HepG2 (cell line): ENCODE data around the gene FXR2. TPM values are rescaled to one million over a fixed set of nuclear protein-coding genes. Genes with fewer than 3 reads are reported as not detected.

Experiments
- ATAC-seq: fragments of 200-7000 bp; cut with Tn5 transposase; 3 replicates; pipeline ENCODE4 v1.9.1; 2020; ENCODE audit warnings: mild to moderate bottlenecking, moderate library complexity
- BruUV-seq: library from RNA; stranded (reverse); fragments of 400-500 nt; replicated peaks from 2 replicates; lab custom pipeline; 2021; lab: Mats Ljungman, UMichigan
- CTCF ChIA-PET: fragments of 300-600 bp; formaldehyde crosslinking; extraction: SDS; loops from one replicate; lab custom pipeline; 2021; ENCODE audit warnings: low total read pairs, inconsistent platforms, low intra/inter-chr PET ratio; lab: Yijun Ruan, JAX
- POLR2A ChIA-PET: fragments of 350-600 bp; sonication (Branson Sonifier 250); formaldehyde crosslinking; loops from one replicate; lab custom pipeline; 2020; ENCODE audit warnings: antibody characterized with exemption, inconsistent platforms; lab: Yijun Ruan, JAX
- DNase-seq: peaks from one replicate; pipeline ENCODE4 v3.0.0-alpha.2; 2015; ENCODE audit warnings: low spot score
- FAIRE-seq: peaks from 3 replicates; lab custom pipeline; 2011; peaks lifted over from hg19 to GRCh38; lab: Jason Lieb, UNC
- H2AFZ ChIP-seq: one replicate; pipeline ENCODE4 v1.6.1; 2011; ENCODE audit warnings: low read length, inconsistent platforms
- H3K27ac ChIP-seq: fragments of 300-600 bp; 3 replicates; pipeline ENCODE4 v1.8.0; 2011; ENCODE audit warnings: mixed run types, mild to moderate bottlenecking, mixed read lengths, low read length, inconsistent platforms; ENCODE audit not compliant: insufficient read depth; ENCODE audit errors: extremely low read length
- H3K27me3 ChIP-seq, 2 experiments: fragments of 200-600 bp in 1 of 2; 2 replicates in 1 of 2; 3 replicates in 1 of 2; pipeline versions ENCODE4 v1.6.0 to v1.8.0; 2011; ENCODE audit warnings: low read length in 2 of 2, mild to moderate bottlenecking in 2 of 2, moderate library complexity in 2 of 2, inconsistent platforms in 1 of 2; ENCODE audit not compliant: insufficient read depth in 2 of 2, control insufficient read depth in 1 of 2
- H3K36me3 ChIP-seq, 2 experiments: fragments of 200-600 bp in 1 of 2; replicated peaks in 1 of 2; 2 replicates in 1 of 2; 3 replicates in 1 of 2; pipeline versions ENCODE4 v1.5.1 to v1.8.0; 2011; ENCODE audit warnings: low read length in 2 of 2, inconsistent platforms in 1 of 2; ENCODE audit not compliant: insufficient read depth in 2 of 2, control insufficient read depth in 1 of 2
- H3K4me1 ChIP-seq: 2 replicates; pipeline ENCODE4 v1.5.1; 2012; ENCODE audit warnings: low read length, inconsistent platforms; ENCODE audit not compliant: insufficient read depth
- H3K4me2 ChIP-seq: 2 replicates; pipeline ENCODE4 v1.6.0; 2011; ENCODE audit warnings: low read depth, low read length, inconsistent platforms
- H3K4me3 ChIP-seq, 3 experiments: fragments of 200-600 bp in 1 of 3; sonication (generic), shearing (Covaris generic) in 1 of 3; replicated peaks in 1 of 3; 2 replicates each; pipeline ENCODE4 v1.5.1; 2011 to 2016; ENCODE audit warnings: low read length in 3 of 3, inconsistent platforms in 2 of 3, low read depth in 2 of 3, mild to moderate bottlenecking in 2 of 3, control low read depth in 1 of 3, mixed read lengths in 1 of 3; ENCODE audit not compliant: insufficient read depth in 1 of 3
- H3K79me2 ChIP-seq: one replicate; pipeline ENCODE4 v1.6.1; 2011; ENCODE audit warnings: low read length, inconsistent platforms; ENCODE audit not compliant: insufficient read depth
- H3K9ac ChIP-seq: 2 replicates; pipeline ENCODE4 v1.6.0; 2011; ENCODE audit warnings: mild to moderate bottlenecking, low read depth, low read length, inconsistent platforms; ENCODE audit not compliant: insufficient read depth
- H3K9me3 ChIP-seq: 2 replicates; pipeline ENCODE4 v1.5.1; 2012; ENCODE audit warnings: mild to moderate bottlenecking, low read length
- H4K20me1 ChIP-seq: 2 replicates; pipeline ENCODE4 v1.6.0; 2011; ENCODE audit warnings: inconsistent platforms, mild to moderate bottlenecking, low read length, moderate library complexity; ENCODE audit not compliant: insufficient read depth
- CHD2 ChIP-seq: IDR thresholded peaks from 2 replicates; pipeline ENCODE4 v1.6.1; 2011; ENCODE audit warnings: low read depth, low read length, improper control_type of control experiment
- DMTF1 ChIP-seq: sonication (generic); formaldehyde crosslinking; IDR thresholded peaks from 2 replicates; pipeline ENCODE4 v1.4.0; 2020; ENCODE audit warnings: mild to moderate bottlenecking, missing genetic modification reagents
- POLR2A ChIP-seq, 2 experiments: IDR thresholded peaks; 2 replicates each; pipeline ENCODE4 v1.6.1; 2011; ENCODE audit warnings: low read depth in 2 of 2, low read length in 2 of 2, mild to moderate bottlenecking in 1 of 2, moderate library complexity in 1 of 2; ENCODE audit not compliant: insufficient read depth in 1 of 2
- SAP130 ChIP-seq: IDR thresholded peaks from 2 replicates; pipeline ENCODE4 v1.6.1; 2016; ENCODE audit warnings: low read depth
- SUZ12 ChIP-seq: fragments of 150-350 bp; IDR thresholded peaks from 2 replicates; pipeline ENCODE4 v1.6.1; 2014; ENCODE audit warnings: low read depth, low read length
- TOPORS ChIP-seq: sonication (generic); formaldehyde crosslinking; IDR thresholded peaks from 2 replicates; pipeline ENCODE4 v1.8.0; 2023; ENCODE audit warnings: mild to moderate bottlenecking, missing genetic modification reagents
- ZBTB1 ChIP-seq: sonication (generic); formaldehyde crosslinking; IDR thresholded peaks from 2 replicates; pipeline ENCODE4 v1.4.0; 2020; ENCODE audit warnings: missing genetic modification reagents, borderline replicate concordance
- ZHX1 ChIP-seq: sonication (generic); formaldehyde crosslinking; IDR thresholded peaks from 2 replicates; pipeline ENCODE4 v1.8.1; 2022; ENCODE audit warnings: low read depth, mild to moderate bottlenecking, missing genetic modification reagents
- ZNF296 ChIP-seq: sonication (generic); formaldehyde crosslinking; conservative IDR thresholded peaks from 2 replicates; pipeline ENCODE4 v1.5.0; 2020; ENCODE audit warnings: mild to moderate bottlenecking, missing genetic modification reagents
- WGBS: methylation state at CpG from one replicate; pipeline ENCODE4 v1.1.6; 2017; ENCODE audit warnings: low lambda C conversion rate; 5-methylcytosine and 5-hydroxymethylcytosine counted together
- in situ Hi-C: cut with HindIII; loops from 2 replicates; pipeline ENCODE4 v1.10.0; 2017; ENCODE audit warnings: low pct_unique_long_range_greater_than_20kb; ENCODE audit not compliant: extremely low pct_ligation_motif_present
- intact Hi-C: fragments of 100-400 bp; cut with micrococcal nuclease; formaldehyde crosslinking; loops from one replicate; pipeline ENCODE4 v1.10.0; 2022; ENCODE audit not compliant: unreplicated experiment
- polyA plus RNA-seq, 8 experiments: library from polyadenylated mRNA; depleted of rRNA in 3 of 8; stranded (reverse) in 7 of 8; unstranded in 1 of 8; fragments of >200 nt; fragmentation: Illumina TruSeq in 4 of 8; extraction: Trizol in 4 of 8; gene quantifications; 2 replicates each; pipeline versions ENCODE4 v1.2.1 to v1.2.3, GENCODE V29; 2011 to 2016; ENCODE audit warnings: low read depth in 4 of 8, missing spikeins in 1 of 8, mixed read lengths in 1 of 8; ENCODE audit not compliant: insufficient read depth in 1 of 8
- total RNA-seq, 5 experiments: library from RNA; depleted of rRNA; stranded (reverse); fragments of >200 nt; fragmentation: Illumina TruSeq; extraction: Trizol; gene quantifications; 2 replicates each; pipeline ENCODE4 v1.2.3, GENCODE V29; 2016; ENCODE audit warnings: low read depth in 1 of 5
- TF ChIP-seq, protein P1 (sequence below): IDR thresholded peaks from 2 replicates; pipeline ENCODE4 v1.6.1; 2016; ENCODE audit warnings: mild to moderate bottlenecking
- TF ChIP-seq, protein P2 (sequence below): sonication (generic); formaldehyde crosslinking; IDR thresholded peaks from 2 replicates; pipeline ENCODE4 v1.4.0; 2020; ENCODE audit warnings: low read depth, mild to moderate bottlenecking, missing genetic modification reagents

FXR2 gene
- total and polyA plus RNA-seq, 2 of the 13 experiments (the other 11 are each of a cell fraction or from before 2014, with no cell fraction given): 20.9 to 24.4 TPM

- TF ChIP-seq CHD2: no peak
- 0 out of 2 replicates have a peak, but pooled peaks have one; percentile 1 for TF ChIP-seq SAP130 (CRISPR knock-in tag)
Measured at GRCh38 chr17:7549401-7550055, 65.2 kb downstream of the FXR2 start (continued).

- H3K4me2 ChIP-seq: peak within 1 kb of the TSS; percentile 65
- ATAC-seq: peak; percentile 75
- H3K4me3 ChIP-seq: peak within 1 kb of the TSS; percentile 55 to 70 (median 65)
- no peaks in the 10 kb centered on the region for H3K36me3 ChIP-seq
- H3K27me3 ChIP-seq: peaks cover 0 to 3% of the 10 kb centered on the region in 2 experiments; a peak in 3 of 5 replicates
- H2AFZ ChIP-seq: peak within 1 kb of the TSS; percentile 17
- peaks cover 61% of the 10 kb centered on the region for H3K4me1 ChIP-seq
- BruUV-seq: no TSS peak
- FAIRE-seq: no peak
- DNase-seq: no peak
- intact Hi-C loops (no loop called here), in situ Hi-C loops (no loop called here)
- H3K27ac ChIP-seq: no peak within 1 kb of the TSS
- ChIA-PET POLR2A (interaction anchor here (0.8 to 3.9 kb wide), 4 partner anchors 9 to 198 kb away, joined by 3 to 18 read pairs (median 6); partner anchors contain the start of gene TNFSF13), CTCF (no interaction called here)
- H3K9ac ChIP-seq: peak within 1 kb of the TSS; percentile 23
- H4K20me1 ChIP-seq: no peaks in the 10 kb centered on the region
- no peaks in the 10 kb centered on the region for H3K79me2 ChIP-seq
- no peaks in the 10 kb centered on the region for H3K9me3 ChIP-seq
- 17% methylated on average over 16 of the region's 65 CpGs for WGBS
- no peak for TF ChIP-seq TOPORS (CRISPR knock-in tag)
- no peak for TF ChIP-seq SUZ12
- peak in 1 of 2 experiments; percentile 44; a peak in 1 of 4 replicates for TF ChIP-seq POLR2A (IDR thresholded peaks at IDR 0.05; ENCODE audit: insufficient read depth in 1 of 2, low read depth in 2 of 2, low read length in 2 of 2)
- 0 out of 2 replicates have a peak, but pooled peaks have one; percentile 5 for TF ChIP-seq ZHX1 (CRISPR knock-in tag)
- TF ChIP-seq, protein P1, sequence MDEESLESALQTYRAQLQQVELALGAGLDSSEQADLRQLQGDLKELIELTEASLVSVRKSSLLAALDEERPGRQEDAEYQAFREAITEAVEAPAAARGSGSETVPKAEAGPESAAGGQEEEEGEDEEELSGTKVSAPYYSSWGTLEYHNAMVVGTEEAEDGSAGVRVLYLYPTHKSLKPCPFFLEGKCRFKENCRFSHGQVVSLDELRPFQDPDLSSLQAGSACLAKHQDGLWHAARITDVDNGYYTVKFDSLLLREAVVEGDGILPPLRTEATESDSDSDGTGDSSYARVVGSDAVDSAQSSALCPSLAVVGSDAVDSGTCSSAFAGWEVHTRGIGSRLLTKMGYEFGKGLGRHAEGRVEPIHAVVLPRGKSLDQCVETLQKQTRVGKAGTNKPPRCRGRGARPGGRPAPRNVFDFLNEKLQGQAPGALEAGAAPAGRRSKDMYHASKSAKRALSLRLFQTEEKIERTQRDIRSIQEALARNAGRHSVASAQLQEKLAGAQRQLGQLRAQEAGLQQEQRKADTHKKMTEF (CRISPR knock-in tag): 0 out of 2 replicates have a peak, but pooled peaks have one; percentile 31
- TF ChIP-seq ZNF296 (CRISPR knock-in tag): no peak
- no peak for TF ChIP-seq DMTF1
- no peak for TF ChIP-seq ZBTB1 (CRISPR knock-in tag)
- TF ChIP-seq, protein P2, sequence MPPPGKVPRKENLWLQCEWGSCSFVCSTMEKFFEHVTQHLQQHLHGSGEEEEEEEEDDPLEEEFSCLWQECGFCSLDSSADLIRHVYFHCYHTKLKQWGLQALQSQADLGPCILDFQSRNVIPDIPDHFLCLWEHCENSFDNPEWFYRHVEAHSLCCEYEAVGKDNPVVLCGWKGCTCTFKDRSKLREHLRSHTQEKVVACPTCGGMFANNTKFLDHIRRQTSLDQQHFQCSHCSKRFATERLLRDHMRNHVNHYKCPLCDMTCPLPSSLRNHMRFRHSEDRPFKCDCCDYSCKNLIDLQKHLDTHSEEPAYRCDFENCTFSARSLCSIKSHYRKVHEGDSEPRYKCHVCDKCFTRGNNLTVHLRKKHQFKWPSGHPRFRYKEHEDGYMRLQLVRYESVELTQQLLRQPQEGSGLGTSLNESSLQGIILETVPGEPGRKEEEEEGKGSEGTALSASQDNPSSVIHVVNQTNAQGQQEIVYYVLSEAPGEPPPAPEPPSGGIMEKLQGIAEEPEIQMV (CRISPR knock-in tag): 0 out of 2 replicates have a peak, but pooled peaks have one; percentile 17
Measured at GRCh38 chr17:7548585-7549400, 65.9 kb downstream of the FXR2 start, which contains the start of gene TNFSF12. Gene TNFSF12 (plus strand): TSS chr17:7549058. CDS start chr17:7549154, 96 bp downstream.
